ENCODE data around the gene ARL2BP.

ARL2BP gene

DNA sequence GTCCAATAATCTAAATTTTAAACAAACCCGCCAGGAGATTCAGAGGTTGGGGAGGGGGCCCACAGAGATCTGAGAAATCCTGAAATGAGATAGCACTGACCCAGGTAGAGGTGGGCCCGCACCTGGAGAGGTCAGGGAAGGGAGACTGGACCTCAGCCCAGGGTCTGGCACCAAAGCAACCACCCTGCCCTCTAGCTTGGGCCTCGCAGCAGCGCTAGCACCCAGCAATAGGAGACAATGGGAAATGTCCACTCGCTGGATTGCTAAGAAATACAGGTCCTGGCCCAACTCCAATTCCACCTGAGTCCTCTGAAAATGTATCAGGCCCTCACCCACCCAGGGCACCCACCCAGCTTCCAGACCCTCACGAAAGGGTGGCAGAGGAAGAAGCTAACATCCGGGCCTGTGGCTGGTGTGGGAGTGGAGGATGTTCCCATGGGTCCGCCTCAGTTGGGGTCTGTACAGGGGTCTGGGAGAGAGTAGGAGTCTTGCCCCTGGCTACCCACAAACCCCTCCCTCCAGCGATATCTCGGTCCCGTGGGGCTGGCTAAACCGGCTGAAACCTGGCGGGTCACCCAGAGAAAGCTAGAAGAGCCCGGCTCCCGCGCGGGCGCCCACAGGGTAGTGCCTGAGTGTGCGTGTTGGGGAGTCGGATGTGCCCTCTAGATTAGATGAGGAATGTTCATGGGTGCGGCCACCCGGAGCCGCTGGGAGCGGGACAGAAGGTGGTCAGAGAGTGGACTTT is 38.3 kb downstream of the ARL2BP start:
- no peak for DNase-seq

DNA sequence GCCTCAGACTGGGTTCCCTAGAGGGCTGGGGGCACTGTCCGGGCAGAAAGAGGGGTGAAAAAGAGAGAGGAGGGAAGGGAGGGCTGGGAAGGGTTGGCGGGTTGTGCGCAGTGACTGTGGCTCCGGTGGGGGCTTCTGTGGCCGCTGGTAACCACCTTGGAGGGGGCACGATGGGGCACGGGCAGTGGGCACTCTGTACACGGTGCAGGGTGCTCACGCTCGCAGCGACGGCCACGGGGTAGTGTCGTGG is 38.8 kb downstream of the ARL2BP start:
- no peak for DNase-seq

DNA sequence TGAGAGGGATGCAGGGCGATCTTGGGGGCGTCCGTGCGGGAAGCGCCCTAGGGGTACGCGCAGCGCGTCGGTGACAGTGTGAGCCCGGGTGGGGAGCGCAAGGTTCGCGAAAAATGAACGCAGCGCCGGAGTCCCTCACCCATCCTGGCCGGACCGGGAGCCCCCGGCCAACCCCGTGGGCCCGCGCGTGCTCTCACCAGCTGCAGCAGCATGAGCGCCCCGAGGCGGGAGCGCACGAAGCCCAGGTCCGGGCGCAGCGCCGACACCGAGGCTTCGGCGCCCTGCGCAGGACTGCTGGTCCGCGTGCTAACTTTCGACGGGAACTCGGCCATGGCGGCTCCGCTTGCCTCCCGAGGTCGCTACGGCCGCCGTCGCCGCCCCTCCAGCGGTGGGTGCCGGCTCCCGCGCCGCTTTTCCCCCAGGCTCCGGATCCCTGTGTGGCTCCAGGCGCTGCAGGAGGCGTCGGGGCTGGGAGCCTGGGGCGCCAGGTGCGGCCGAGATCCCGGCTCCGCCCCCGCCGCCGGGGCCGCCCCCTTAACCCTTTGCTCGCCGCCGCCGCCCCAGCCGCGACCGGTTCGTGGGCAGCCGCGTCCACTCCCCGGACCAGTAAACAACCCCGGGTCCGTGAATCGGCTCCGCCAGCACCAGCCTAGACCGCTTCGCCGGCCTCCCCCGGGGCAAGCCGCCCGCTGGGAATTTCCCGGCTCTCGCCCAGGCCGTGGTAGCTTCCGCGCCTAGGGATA is 39.3 kb downstream of the ARL2BP start, which contains the start of gene PLLP:
PLLP (minus strand) TSS at position 464 of the 743 bp plus-strand sequence; CDS start at position 332, 132 bp downstream.
- no peak for DNase-seq

DNA sequence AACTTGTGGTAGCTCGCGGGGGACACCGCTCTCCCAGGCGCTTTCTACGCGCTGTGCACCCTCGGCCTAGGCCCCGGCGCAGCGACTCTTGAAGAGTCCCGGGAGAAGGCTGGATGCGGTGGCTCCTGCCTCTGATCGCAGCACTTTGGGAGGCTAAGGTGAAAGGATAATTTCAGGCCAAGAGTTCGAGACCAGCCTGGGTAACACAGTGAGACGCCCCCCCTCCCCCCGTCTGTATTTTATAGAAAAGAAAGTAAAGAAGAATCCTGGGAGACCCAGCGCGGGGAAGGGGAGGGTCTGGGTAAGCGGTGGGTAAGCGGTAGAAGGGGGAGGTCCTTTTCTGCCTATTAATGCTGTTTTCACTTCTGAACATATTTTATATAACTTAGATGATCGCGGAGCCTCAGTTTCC is 39.9 kb downstream of the ARL2BP start:
- no peak for DNase-seq

DNA sequence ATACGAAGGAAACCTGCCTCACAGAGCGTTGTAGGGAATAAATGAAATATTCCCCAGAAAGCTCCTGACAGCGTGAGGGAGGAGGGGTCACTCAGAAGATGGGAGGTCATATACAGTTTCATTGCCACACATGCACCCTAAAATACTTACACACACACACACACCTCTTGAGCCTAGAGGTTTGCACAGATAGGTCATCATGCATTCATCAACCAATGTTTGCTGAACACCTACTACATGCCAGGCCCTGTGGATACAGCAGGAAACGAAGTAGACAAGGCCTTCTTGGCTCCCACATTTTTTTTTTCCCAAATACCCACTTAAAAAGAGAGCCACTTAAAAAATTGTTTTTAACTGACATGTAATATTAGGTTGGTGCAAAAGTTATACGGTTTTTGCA is 40.3 kb downstream of the ARL2BP start:
- no peak for DNase-seq

DNA sequence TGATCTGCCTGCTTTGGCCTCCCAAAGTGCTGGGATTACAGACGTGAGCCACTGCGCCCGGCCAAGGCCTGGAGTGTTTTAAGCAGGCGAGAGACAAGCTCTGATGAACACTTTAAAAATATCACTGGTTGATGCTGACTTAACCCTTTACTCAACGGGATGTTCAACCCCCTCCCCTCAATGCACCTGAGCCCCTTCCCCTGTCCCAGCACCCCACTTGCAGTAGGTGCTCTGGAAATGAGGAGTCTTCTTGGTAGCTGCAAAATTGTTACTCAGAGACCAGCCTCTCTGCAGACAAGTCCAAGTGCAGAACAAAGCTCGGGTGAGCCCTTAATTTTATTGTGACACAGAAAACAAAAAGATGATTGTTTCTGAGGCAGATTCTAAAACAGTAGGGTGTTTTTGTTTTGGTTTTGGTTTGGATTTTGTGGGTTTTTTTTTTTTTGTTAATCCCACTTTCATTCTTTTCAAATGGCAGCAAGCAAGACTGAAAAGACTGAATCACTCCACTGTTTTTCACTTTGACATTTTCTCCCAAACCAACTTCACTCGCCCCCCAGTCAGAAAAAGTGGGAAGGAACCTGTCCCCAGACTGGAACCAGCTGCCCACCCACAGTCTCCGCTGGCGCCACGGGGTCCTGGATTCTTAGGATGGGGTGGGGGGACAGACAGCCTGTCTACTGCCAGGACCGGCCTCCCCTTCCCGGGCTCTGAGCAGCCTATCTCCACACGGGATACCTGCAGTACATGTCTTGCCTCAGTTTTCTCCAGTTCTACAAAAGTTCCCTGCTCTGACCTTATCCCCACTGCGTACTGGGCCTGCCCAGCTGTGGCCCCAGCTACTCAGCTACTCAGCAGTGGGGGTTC is 44.6 kb downstream of the ARL2BP start:
- DNase-seq, result no peak

DNA sequence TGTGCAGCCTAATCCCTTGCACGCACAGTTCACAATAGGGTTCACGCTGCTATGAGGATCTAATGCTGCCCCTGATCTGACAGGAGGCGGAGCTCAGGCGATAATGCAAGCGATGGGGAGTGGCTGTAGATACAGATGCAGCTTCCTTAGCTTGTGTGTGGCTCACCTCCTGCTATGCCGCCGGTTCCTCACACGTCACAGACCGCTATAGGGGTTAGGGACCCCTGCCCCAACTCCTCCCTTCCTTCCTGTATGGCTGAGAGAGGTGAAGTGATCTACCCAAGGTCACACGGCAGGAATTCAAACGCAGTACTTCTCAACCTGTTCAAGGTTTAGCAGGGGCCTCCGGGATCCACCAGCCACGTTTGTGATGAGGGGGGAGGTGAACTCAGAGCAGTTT is 52.8 kb downstream of the ARL2BP start:
- DNase-seq, result no peak

DNA sequence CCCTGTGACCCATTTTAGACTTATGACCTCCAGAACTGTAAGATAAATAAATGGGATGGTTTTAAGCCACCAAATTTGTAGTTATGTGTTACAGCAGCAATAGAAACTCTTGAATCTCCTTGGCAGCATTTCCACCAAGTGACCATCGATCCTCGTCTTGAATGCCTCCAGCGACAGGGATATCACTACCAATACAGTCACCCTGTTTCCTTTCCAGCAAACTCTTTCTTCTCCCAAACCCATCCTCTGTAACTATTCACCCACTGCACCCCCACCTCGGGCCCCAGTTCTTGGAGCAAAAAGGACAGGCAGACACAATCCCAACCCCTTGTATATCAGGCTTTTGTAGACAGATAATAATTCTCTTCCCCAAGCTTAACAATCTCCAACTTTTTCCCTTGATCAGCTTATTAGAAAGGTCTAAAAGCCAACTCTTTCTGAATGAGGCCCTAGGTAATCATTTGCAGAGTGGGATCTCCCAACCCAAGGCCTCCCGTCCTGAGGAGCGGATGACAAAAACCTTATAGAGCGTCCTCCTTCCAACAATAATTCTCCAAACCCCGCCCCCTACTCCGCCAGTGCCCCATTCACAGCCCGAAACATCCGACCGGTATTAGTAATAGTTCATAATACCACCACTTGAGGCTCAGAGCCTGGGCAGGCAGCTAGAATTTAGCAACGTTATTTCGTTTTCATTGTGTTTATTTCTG is 54.1 kb downstream of the ARL2BP start:
- DNase-seq, result no peak

DNA sequence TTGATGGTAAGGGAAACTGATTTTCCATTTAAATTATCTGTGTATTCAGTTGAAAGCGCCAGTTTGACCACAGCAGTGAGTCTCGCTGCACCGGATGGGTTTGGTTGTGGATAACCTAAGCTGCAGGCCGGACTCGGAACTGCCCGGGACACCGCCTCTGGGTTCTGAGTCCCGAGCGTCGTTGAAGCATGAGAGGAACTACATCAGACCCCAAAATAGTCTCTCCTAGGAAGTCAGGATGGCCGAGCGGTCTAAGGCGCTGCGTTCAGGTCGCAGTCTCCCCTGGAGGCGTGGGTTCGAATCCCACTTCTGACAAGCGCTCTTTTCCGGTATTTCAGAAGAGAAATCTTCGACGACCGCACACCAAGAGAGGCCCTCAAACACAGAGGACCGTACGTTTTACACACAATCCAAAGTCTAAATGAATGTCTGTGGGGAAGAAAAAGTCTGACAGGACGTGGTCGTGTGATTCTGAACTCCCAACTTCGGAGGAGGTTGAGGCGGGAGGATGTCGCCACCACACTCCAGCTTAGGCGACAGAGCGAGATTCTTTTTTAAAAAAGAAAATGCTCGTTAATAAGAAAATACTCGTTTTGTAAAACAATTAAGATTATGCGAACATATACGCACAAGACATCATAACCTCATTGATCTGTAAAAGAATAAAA is 54.8 kb downstream of the ARL2BP start:
- DNase-seq, result no peak

DNA sequence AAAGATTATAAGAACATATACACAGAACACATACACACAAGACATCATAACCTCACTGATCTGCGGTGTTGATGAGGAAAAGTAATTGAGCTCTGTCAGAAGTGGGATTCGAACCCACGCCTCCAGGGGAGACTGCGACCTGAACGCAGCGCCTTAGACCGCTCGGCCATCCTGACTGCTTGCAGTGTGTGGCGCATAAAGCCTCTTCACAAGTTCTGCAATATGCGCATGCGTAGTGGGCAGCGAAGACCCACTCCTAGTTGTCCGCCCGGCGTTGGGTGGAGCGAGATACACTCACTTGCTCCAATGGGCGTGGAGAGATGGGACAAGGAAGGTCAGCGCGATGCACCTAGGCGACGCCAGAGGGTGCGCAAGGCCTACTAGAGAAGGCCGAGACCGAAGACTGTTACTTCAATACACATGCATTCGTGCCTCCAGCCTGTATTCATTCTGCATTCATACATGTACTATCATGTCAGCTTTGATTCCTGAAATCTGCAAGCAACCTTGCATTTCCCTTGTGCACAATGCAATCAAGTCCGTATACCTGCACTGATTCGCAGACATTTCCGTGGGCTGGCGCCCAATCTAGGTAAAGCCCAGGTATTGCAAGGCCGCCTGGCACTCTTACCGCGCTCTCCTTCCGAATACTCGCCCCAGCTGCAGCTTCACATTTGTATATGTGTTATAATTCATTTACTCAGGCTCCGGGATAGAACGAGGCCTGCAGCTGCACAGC is 55.5 kb downstream of the ARL2BP start:
- peak; percentile 86 for DNase-seq

DNA sequence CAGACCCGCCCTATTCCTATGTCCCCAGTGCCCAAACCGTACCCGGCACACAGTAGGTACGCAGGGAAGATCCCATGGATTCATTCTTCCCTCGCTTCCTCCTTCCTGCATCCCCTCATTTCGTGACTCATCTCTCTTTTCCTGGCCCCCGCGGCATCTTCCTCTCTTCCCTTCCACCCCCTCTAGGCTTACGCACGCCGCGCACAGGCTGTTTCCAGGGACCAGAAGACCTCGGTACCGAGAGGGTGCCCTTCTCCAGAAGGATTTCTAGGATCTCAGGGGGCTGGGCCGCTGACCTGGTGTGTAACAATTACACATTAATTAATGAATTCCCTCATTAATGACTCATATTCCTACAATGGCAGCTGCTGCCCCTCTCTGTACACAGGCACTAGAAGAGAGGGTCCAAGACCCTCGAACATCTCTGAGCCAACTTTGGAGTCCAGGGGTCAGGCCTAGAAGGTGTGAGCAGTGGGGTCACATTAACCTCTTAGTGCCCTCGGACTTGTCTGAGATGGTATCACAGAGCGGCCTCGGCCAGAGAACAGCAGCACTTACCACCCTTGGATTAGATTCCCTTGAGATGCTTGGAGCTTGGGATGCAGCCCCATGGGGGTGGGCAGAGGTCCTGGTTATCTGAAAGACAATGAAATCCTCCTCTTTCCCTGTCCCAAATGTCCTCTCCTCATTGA is 56.2 kb downstream of the ARL2BP start:
- DNase-seq, result no peak

All from DMS79 (cell line).